Liver (tissue), 9 donors: ENCODE results near the gene CNOT4. TPM values are rescaled to one million over a fixed set of nuclear protein-coding genes. Genes with fewer than 3 reads are reported as not detected.

Source experiments
- DNase-seq: peaks from one replicate; pipeline ENCODE4 v3.0.0-alpha.2; 2017; ENCODE audit warnings: low spot score
- H3K27ac ChIP-seq, 2 donors: one replicate each; pipeline ENCODE4 v1.7.0; 2013; ENCODE audit warnings: inconsistent platforms in 2 of 2, low read length in 2 of 2, control low read depth in 1 of 2, low read depth in 1 of 2, mild to moderate bottlenecking in 1 of 2
- H3K27me3 ChIP-seq, 4 donors: one replicate each; pipeline versions ENCODE4 v1.6.1 to v1.7.0; 2013; ENCODE audit warnings: low read length in 3 of 4, inconsistent platforms in 1 of 4, mild to moderate bottlenecking in 1 of 4, moderate library complexity in 1 of 4; ENCODE audit not compliant: control insufficient read depth in 4 of 4, insufficient read depth in 4 of 4
- H3K36me3 ChIP-seq, 4 donors: one replicate each; pipeline versions ENCODE4 v1.6.1 to v1.7.0; 2013; ENCODE audit warnings: low read length in 3 of 4, mild to moderate bottlenecking in 3 of 4, low read depth in 1 of 4, moderate library complexity in 1 of 4; ENCODE audit not compliant: control insufficient read depth in 4 of 4, insufficient read depth in 3 of 4
- H3K4me1 ChIP-seq, 4 donors: one replicate each; pipeline versions ENCODE4 v1.6.1 to v1.7.0; 2013; ENCODE audit warnings: low read length in 3 of 4, mild to moderate bottlenecking in 3 of 4, moderate library complexity in 1 of 4; ENCODE audit not compliant: control insufficient read depth in 4 of 4, insufficient read depth in 4 of 4
- H3K4me3 ChIP-seq, 3 donors: one replicate each; pipeline versions ENCODE4 v1.6.1 to v1.7.0; 2013; ENCODE audit warnings: low read length in 3 of 3, control low read depth in 1 of 3, low read depth in 1 of 3, mild to moderate bottlenecking in 1 of 3
- H3K9ac ChIP-seq, 2 donors: one replicate each; pipeline ENCODE4 v1.7.0; 2013; ENCODE audit warnings: low read length in 2 of 2, mild to moderate bottlenecking in 2 of 2, moderate library complexity in 2 of 2, control low read depth in 1 of 2, low read depth in 1 of 2
- H3K9me3 ChIP-seq, 4 donors: one replicate each; pipeline versions ENCODE4 v1.6.1 to v1.7.0; 2013; ENCODE audit warnings: low read length in 3 of 4; ENCODE audit not compliant: control insufficient read depth in 4 of 4
- EGR1 ChIP-seq, 2 donors: IDR thresholded peaks; 2 replicates each; pipeline ENCODE4 v1.6.1; 2016 to 2018; ENCODE audit warnings: antibody characterized with exemption in 2 of 2, low read depth in 2 of 2
- FOXA1 ChIP-seq: IDR thresholded peaks from 2 replicates; pipeline ENCODE4 v1.6.1; 2016; ENCODE audit warnings: antibody characterized with exemption
- FOXA2 ChIP-seq: IDR thresholded peaks from 2 replicates; pipeline ENCODE4 v1.6.1; 2016; ENCODE audit warnings: antibody characterized with exemption
- GABPA ChIP-seq, 2 donors: IDR thresholded peaks in 1 of 2; conservative IDR thresholded peaks in 1 of 2; 2 replicates each; pipeline ENCODE4 v1.6.1; 2016; ENCODE audit warnings: antibody characterized with exemption in 2 of 2, mild to moderate bottlenecking in 1 of 2, moderate library complexity in 1 of 2
- HNF4A ChIP-seq, 2 donors: conservative IDR thresholded peaks; 2 replicates each; pipeline ENCODE4 v1.6.1; 2016; ENCODE audit warnings: antibody characterized with exemption in 2 of 2, mild to moderate bottlenecking in 2 of 2
- HNF4G ChIP-seq: IDR thresholded peaks from 2 replicates; pipeline ENCODE4 v1.6.1; 2016; ENCODE audit warnings: antibody characterized with exemption
- NR2F2 ChIP-seq: IDR thresholded peaks from 2 replicates; pipeline ENCODE4 v1.6.1; 2016; ENCODE audit warnings: antibody characterized with exemption
- RAD21 ChIP-seq, 2 donors: IDR thresholded peaks; 2 replicates each; pipeline ENCODE4 v1.6.1; 2016; ENCODE audit warnings: antibody characterized with exemption in 2 of 2, mild to moderate bottlenecking in 2 of 2
- RXRA ChIP-seq, 2 donors: IDR thresholded peaks; 2 replicates each; pipeline ENCODE4 v1.6.1; 2017 to 2018; ENCODE audit warnings: antibody characterized with exemption in 2 of 2, mild to moderate bottlenecking in 1 of 2
- SP1 ChIP-seq: IDR thresholded peaks from 2 replicates; pipeline ENCODE4 v1.6.1; 2018; ENCODE audit warnings: antibody characterized with exemption, mild to moderate bottlenecking
- TAF1 ChIP-seq: conservative IDR thresholded peaks from 2 replicates; pipeline ENCODE4 v1.6.1; 2016; ENCODE audit warnings: antibody characterized with exemption, mild to moderate bottlenecking
- YY1 ChIP-seq: IDR thresholded peaks from 2 replicates; pipeline ENCODE4 v1.6.1; 2016; ENCODE audit warnings: antibody characterized with exemption, mild to moderate bottlenecking
- WGBS: extraction: QIAGEN DNeasy Blood & Tissue Kit; methylation state at CpG from one replicate; pipeline ENCODE4 v1.1.7; 2013; 5-methylcytosine and 5-hydroxymethylcytosine counted together
- polyA plus RNA-seq, 2 donors: library from polyadenylated mRNA; stranded (reverse) in 1 of 2; unstranded in 1 of 2; fragments of 200-250 nt in 1 of 2; fragments of >200 nt in 1 of 2; fragmentation: Nextera tagmentation in 1 of 2; extraction: Ambion mirVana in 1 of 2; gene quantifications; one replicate each; pipeline versions ENCODE4 v1.2.1 to v1.2.3, GENCODE V29; 2013 to 2015
- total RNA-seq, 2 donors: library from RNA; depleted of rRNA; stranded (reverse); fragments of >200 nt; gene quantifications; one replicate each; pipeline ENCODE4 v1.2.3, GENCODE V29; 2014
- TF ChIP-seq, protein P1 (sequence below): fragments of 150-350 bp; IDR thresholded peaks from 2 replicates; pipeline ENCODE4 v1.5.1; 2017; ENCODE audit warnings: improper control_type of control experiment, low read depth, low read length; ENCODE audit not compliant: missing input control
- TF ChIP-seq, protein P2 (sequence below): IDR thresholded peaks from 2 replicates; pipeline ENCODE4 v1.6.1; 2016; ENCODE audit warnings: antibody characterized with exemption, mild to moderate bottlenecking
- TF ChIP-seq, protein P3 (sequence below): IDR thresholded peaks from 2 replicates; pipeline ENCODE4 v1.6.1; 2016; ENCODE audit warnings: antibody characterized with exemption
- TF ChIP-seq, protein P4 (sequence below): IDR thresholded peaks from 2 replicates; pipeline ENCODE4 v1.6.1; 2016; ENCODE audit warnings: antibody characterized with exemption
- TF ChIP-seq, protein P5 (sequence below): IDR thresholded peaks from 2 replicates; pipeline ENCODE4 v1.6.1; 2016; ENCODE audit warnings: antibody characterized with exemption
- donor health status: healthy.
- donor health status: healthy.
- donor health status: healthy.
- donor health status: healthy.
- donor health status: healthy.

CNOT4 gene
- total and polyA plus RNA-seq, 4 donors = 3.7 to 11.1 (median 8.6) TPM

DNA sequence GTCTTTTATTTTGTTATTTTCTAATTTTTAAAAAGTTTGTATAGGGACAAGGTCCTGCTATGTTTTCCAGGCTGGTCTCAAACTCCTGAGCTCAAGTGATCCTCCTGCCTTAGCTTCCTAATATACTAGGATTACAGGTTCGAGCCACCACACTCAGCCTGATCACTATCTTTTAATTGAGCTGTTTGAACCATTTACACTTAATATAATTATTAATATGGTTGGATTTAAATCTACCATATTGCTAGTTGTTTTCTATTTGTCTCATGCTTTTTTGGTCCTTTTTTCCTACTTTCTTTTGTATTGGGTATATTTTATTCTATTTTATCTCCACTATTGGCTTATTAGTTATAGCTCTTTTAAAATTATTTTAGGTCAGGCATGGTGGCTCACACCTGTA lies 13.2 kb upstream of the CNOT4 start:
- H3K9ac ChIP-seq = no peak overlapping the region
- H3K4me1 ChIP-seq = no peaks in the 10 kb centered on the region
- no peak for DNase-seq
- no peak for TF ChIP-seq RXRA (IDR thresholded peaks at IDR 0.05)
- TF ChIP-seq HNF4G = no peak
- TF ChIP-seq, protein P1, sequence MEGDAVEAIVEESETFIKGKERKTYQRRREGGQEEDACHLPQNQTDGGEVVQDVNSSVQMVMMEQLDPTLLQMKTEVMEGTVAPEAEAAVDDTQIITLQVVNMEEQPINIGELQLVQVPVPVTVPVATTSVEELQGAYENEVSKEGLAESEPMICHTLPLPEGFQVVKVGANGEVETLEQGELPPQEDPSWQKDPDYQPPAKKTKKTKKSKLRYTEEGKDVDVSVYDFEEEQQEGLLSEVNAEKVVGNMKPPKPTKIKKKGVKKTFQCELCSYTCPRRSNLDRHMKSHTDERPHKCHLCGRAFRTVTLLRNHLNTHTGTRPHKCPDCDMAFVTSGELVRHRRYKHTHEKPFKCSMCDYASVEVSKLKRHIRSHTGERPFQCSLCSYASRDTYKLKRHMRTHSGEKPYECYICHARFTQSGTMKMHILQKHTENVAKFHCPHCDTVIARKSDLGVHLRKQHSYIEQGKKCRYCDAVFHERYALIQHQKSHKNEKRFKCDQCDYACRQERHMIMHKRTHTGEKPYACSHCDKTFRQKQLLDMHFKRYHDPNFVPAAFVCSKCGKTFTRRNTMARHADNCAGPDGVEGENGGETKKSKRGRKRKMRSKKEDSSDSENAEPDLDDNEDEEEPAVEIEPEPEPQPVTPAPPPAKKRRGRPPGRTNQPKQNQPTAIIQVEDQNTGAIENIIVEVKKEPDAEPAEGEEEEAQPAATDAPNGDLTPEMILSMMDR = no peak
- no peak for TF ChIP-seq FOXA2
- no peak for TF ChIP-seq EGR1 (IDR thresholded peaks at IDR 0.05; ENCODE audit: low read depth in 2 of 2)
- no peak for TF ChIP-seq RAD21 (IDR thresholded peaks at IDR 0.05)
- TF ChIP-seq YY1 = no peak
- no peak for TF ChIP-seq FOXA1
- TF ChIP-seq TAF1 = no peak
- no peak for TF ChIP-seq SP1
- TF ChIP-seq, protein P2, sequence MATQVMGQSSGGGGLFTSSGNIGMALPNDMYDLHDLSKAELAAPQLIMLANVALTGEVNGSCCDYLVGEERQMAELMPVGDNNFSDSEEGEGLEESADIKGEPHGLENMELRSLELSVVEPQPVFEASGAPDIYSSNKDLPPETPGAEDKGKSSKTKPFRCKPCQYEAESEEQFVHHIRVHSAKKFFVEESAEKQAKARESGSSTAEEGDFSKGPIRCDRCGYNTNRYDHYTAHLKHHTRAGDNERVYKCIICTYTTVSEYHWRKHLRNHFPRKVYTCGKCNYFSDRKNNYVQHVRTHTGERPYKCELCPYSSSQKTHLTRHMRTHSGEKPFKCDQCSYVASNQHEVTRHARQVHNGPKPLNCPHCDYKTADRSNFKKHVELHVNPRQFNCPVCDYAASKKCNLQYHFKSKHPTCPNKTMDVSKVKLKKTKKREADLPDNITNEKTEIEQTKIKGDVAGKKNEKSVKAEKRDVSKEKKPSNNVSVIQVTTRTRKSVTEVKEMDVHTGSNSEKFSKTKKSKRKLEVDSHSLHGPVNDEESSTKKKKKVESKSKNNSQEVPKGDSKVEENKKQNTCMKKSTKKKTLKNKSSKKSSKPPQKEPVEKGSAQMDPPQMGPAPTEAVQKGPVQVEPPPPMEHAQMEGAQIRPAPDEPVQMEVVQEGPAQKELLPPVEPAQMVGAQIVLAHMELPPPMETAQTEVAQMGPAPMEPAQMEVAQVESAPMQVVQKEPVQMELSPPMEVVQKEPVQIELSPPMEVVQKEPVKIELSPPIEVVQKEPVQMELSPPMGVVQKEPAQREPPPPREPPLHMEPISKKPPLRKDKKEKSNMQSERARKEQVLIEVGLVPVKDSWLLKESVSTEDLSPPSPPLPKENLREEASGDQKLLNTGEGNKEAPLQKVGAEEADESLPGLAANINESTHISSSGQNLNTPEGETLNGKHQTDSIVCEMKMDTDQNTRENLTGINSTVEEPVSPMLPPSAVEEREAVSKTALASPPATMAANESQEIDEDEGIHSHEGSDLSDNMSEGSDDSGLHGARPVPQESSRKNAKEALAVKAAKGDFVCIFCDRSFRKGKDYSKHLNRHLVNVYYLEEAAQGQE = no peak
- TF ChIP-seq GABPA (IDR thresholded peaks at IDR 0.05 in 1 of 2, conservative IDR thresholded peaks at IDR 0.05 in 1 of 2) = no peak
- TF ChIP-seq, protein P3, sequence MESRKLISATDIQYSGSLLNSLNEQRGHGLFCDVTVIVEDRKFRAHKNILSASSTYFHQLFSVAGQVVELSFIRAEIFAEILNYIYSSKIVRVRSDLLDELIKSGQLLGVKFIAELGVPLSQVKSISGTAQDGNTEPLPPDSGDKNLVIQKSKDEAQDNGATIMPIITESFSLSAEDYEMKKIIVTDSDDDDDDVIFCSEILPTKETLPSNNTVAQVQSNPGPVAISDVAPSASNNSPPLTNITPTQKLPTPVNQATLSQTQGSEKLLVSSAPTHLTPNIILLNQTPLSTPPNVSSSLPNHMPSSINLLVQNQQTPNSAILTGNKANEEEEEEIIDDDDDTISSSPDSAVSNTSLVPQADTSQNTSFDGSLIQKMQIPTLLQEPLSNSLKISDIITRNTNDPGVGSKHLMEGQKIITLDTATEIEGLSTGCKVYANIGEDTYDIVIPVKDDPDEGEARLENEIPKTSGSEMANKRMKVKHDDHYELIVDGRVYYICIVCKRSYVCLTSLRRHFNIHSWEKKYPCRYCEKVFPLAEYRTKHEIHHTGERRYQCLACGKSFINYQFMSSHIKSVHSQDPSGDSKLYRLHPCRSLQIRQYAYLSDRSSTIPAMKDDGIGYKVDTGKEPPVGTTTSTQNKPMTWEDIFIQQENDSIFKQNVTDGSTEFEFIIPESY = no peak
- no peak for TF ChIP-seq NR2F2
- TF ChIP-seq, protein P4, sequence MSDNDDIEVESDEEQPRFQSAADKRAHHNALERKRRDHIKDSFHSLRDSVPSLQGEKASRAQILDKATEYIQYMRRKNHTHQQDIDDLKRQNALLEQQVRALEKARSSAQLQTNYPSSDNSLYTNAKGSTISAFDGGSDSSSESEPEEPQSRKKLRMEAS = no peak
- TF ChIP-seq, protein P5, sequence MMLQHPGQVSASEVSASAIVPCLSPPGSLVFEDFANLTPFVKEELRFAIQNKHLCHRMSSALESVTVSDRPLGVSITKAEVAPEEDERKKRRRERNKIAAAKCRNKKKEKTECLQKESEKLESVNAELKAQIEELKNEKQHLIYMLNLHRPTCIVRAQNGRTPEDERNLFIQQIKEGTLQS = no peak
- no peak for TF ChIP-seq HNF4A (conservative IDR thresholded peaks at IDR 0.05)
- no peaks in the 10 kb centered on the region for H3K9me3 ChIP-seq
- H3K4me3 ChIP-seq = no peak overlapping the region
- H3K27me3 ChIP-seq = no peaks in the 10 kb centered on the region
- 94% methylated on average over 1 of the region's 1 CpG for WGBS
- no peaks in the 10 kb centered on the region for H3K36me3 ChIP-seq
- H3K27ac ChIP-seq = no peak overlapping the region

DNA sequence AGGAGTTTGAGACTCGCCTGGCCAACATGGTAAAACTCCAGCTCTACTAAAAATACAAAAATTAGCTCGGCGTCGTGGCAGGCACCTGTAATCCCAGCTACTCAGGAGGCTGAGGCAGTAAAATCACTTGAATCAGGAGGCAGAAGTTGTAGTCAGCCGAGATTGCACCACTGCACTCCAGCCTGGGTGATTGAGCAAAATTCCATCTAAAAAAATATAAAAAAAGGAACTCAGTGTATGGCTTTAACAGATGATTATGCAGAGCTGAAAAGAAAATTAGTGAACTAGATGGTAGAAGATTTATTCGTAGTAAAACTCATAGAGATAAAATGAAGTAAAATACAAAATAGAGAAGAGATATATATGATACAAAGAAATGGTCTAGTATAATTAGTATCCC lies 12.6 kb upstream of the CNOT4 start:
- 91% methylated on average over 6 of the region's 6 CpGs for WGBS
- TF ChIP-seq, protein P3 = no peak
- Histone ChIP-seq H3K9ac (no peak overlapping the region), H3K36me3 (no peaks in the 10 kb centered on the region), H3K27ac (no peak overlapping the region), H3K27me3 (no peaks in the 10 kb centered on the region), H3K9me3 (no peaks in the 10 kb centered on the region), H3K4me3 (no peak overlapping the region), H3K4me1 (no peaks in the 10 kb centered on the region)
- DNase-seq = no peak
